GM19467 (cell line): ENCODE results near the gene MEIS2.

ENCODE experiments used
- ATAC-seq: cut with Tn5 transposase; IDR thresholded peaks from one replicate; pipeline ENCODE4 v1.9.1; 2021; ENCODE audit warnings: mild to moderate bottlenecking, moderate library complexity; ENCODE audit not compliant: unreplicated experiment

Gene MEIS2

GRCh38 chr15:36882056-36882455 is 218.3 kb downstream of the MEIS2 start:
- ATAC-seq: no peak

GRCh38 chr15:36881516-36881915 is 218.8 kb downstream of the MEIS2 start:
- no peak for ATAC-seq

- ATAC-seq: no peak
These were observed 219.4 kb downstream of the MEIS2 start for GRCh38 chr15:36880913-36881460.

- ATAC-seq: no peak
These were observed 220.0 kb downstream of the MEIS2 start for GRCh38 chr15:36880224-36880912.

GRCh38 chr15:36879568-36880222 is 220.7 kb downstream of the MEIS2 start:
- ATAC-seq: no peak

- ATAC-seq: no peak
These were observed 221.6 kb downstream of the MEIS2 start for GRCh38 chr15:36878684-36879262.

GRCh38 chr15:36877796-36878683 is 222.3 kb downstream of the MEIS2 start:
- ATAC-seq: peak; percentile 54

GRCh38 chr15:36877294-36877693 is 223.1 kb downstream of the MEIS2 start:
- ATAC-seq: no peak

- ATAC-seq: no peak
These were observed 224.5 kb downstream of the MEIS2 start for GRCh38 chr15:36875740-36876334.

GRCh38 chr15:36874930-36875329 is 225.4 kb downstream of the MEIS2 start:
- ATAC-seq: no peak

GRCh38 chr15:36867436-36867835 is 232.9 kb downstream of the MEIS2 start:
- ATAC-seq: no peak

GRCh38 chr15:36866896-36867295 is 233.5 kb downstream of the MEIS2 start:
- ATAC-seq: no peak

GRCh38 chr15:36863570-36863969 is 236.8 kb downstream of the MEIS2 start:
- no peak for ATAC-seq

GRCh38 chr15:36860792-36861191 is 239.6 kb downstream of the MEIS2 start:
- no peak for ATAC-seq

- no peak for ATAC-seq
These were observed 241.9 kb downstream of the MEIS2 start for GRCh38 chr15:36858423-36858822.

- no peak for ATAC-seq
These were observed 243.9 kb downstream of the MEIS2 start for GRCh38 chr15:36856339-36856973.

GRCh38 chr15:36850864-36851263 is 249.5 kb downstream of the MEIS2 start:
- no peak for ATAC-seq

GRCh38 chr15:36845270-36845669 is 255.1 kb downstream of the MEIS2 start:
- ATAC-seq: no peak

- ATAC-seq: no peak
These were observed 255.8 kb downstream of the MEIS2 start for GRCh38 chr15:36844534-36844998.

- ATAC-seq: no peak
These were observed 256.5 kb downstream of the MEIS2 start for GRCh38 chr15:36843822-36844221.
